H1 (cell line): ENCODE results near the gene ZNF629. TPM values are rescaled to one million over a fixed set of nuclear protein-coding genes. Genes with fewer than 3 reads are reported as not detected.

Experiments
- CTCF ChIA-PET: fragments of 300-600 bp; sonication (Branson Sonifier 250); formaldehyde crosslinking; loops from one replicate; lab custom pipeline; 2021; ENCODE audit not compliant: partially characterized antibody; lab: Charles Lee
- POLR2A ChIA-PET: fragments of 300-600 bp; sonication (Branson Sonifier 250); formaldehyde crosslinking; loops from one replicate; lab custom pipeline; 2021; ENCODE audit warnings: inconsistent platforms; ENCODE audit not compliant: partially characterized antibody; lab: Charles Lee
- DNase-seq, 2 experiments: peaks; one replicate each; pipeline versions ENCODE4 v3.0.0 to v3.0.0-alpha.2; 2010 to 2022; ENCODE audit warnings: low spot score in 2 of 2, low read depth in 1 of 2, mixed read lengths in 1 of 2
- FAIRE-seq: peaks from 2 replicates; lab custom pipeline; 2011; peaks lifted over from hg19 to GRCh38; lab: Jason Lieb, UNC
- H2AFZ ChIP-seq: 2 replicates; pipeline ENCODE4 v1.8.1; 2012; ENCODE audit warnings: low read length, inconsistent platforms
- H2AK5ac ChIP-seq: 2 replicates; pipeline ENCODE4 v1.6.1; 2013; ENCODE audit warnings: low read depth, low read length
- H2BK120ac ChIP-seq: replicated peaks from 2 replicates; pipeline ENCODE3; 2013; ENCODE audit warnings: low read depth, low read length, inconsistent platforms
- H2BK12ac ChIP-seq: 2 replicates; pipeline ENCODE4 v1.6.1; 2013; ENCODE audit warnings: low read depth, low read length
- H2BK15ac ChIP-seq: 2 replicates; pipeline ENCODE4 v1.6.1; 2013; ENCODE audit warnings: low read length
- H2BK20ac ChIP-seq: 2 replicates; pipeline ENCODE4 v1.6.1; 2013; ENCODE audit warnings: low read length
- H2BK5ac ChIP-seq: 2 replicates; pipeline ENCODE4 v1.6.1; 2013; ENCODE audit warnings: low read depth, low read length
- H3K14ac ChIP-seq: 2 replicates; pipeline ENCODE4 v1.6.1; 2013; ENCODE audit warnings: inconsistent platforms; ENCODE audit not compliant: insufficient read length
- H3K18ac ChIP-seq: 2 replicates; pipeline ENCODE4 v1.6.1; 2013; ENCODE audit warnings: low read length; ENCODE audit errors: extremely low read depth
- H3K23ac ChIP-seq: 2 replicates; pipeline ENCODE4 v1.6.1; 2013; ENCODE audit warnings: inconsistent platforms; ENCODE audit not compliant: insufficient read length
- H3K23me2 ChIP-seq: 2 replicates; pipeline ENCODE4 v1.6.1; 2013; ENCODE audit warnings: low read depth, low read length
- H3K27ac ChIP-seq: 2 replicates; pipeline ENCODE4 v1.6.1; 2011; ENCODE audit warnings: low read depth, low read length, inconsistent platforms
- H3K27me3 ChIP-seq, 4 experiments: replicated peaks in 1 of 4; 1 replicate in 1 of 4; 2 replicates in 3 of 4; pipeline versions ENCODE4 v1.6.1 to v1.8.1; 2011 to 2013; ENCODE audit warnings: low read length in 3 of 4, mild to moderate bottlenecking in 3 of 4, inconsistent platforms in 2 of 4, mixed read lengths in 2 of 4, moderate library complexity in 1 of 4; ENCODE audit not compliant: control insufficient read depth in 3 of 4, insufficient read depth in 3 of 4; ENCODE audit errors: extremely low read depth in 1 of 4
- H3K36me3 ChIP-seq, 4 experiments: 2 replicates each; pipeline versions ENCODE4 v1.6.1 to v1.8.1; 2011 to 2013; ENCODE audit warnings: mild to moderate bottlenecking in 4 of 4, low read length in 3 of 4, moderate library complexity in 2 of 4, control low read depth in 1 of 4, inconsistent platforms in 1 of 4; ENCODE audit not compliant: insufficient read depth in 4 of 4, control insufficient read depth in 2 of 4
- H3K4ac ChIP-seq: replicated peaks from 2 replicates; pipeline ENCODE3; 2013; ENCODE audit warnings: low read length, low read depth, mixed read lengths, inconsistent platforms; ENCODE audit not compliant: insufficient read length
- H3K4me1 ChIP-seq, 4 experiments: replicated peaks in 1 of 4; 1 replicate in 1 of 4; 2 replicates in 3 of 4; pipeline versions ENCODE4 v1.6.1 to v1.8.1; 2011 to 2013; ENCODE audit warnings: low read length in 3 of 4, inconsistent platforms in 2 of 4, mixed read lengths in 1 of 4; ENCODE audit not compliant: insufficient read depth in 4 of 4, control insufficient read depth in 3 of 4
- H3K4me2 ChIP-seq, 2 experiments: 2 replicates each; pipeline versions ENCODE4 v1.6.1 to v1.8.1; 2011 to 2013; ENCODE audit warnings: low read depth in 2 of 2, low read length in 2 of 2, control low read depth in 1 of 2, inconsistent platforms in 1 of 2, mild to moderate bottlenecking in 1 of 2; ENCODE audit not compliant: insufficient read depth in 1 of 2
- H3K4me3 ChIP-seq, 4 experiments: fragments of 200-600, 300-600 bp in 1 of 4; sonication (generic), shearing (Covaris generic), sonication (Bioruptor Twin) in 1 of 4; 2 replicates each; pipeline versions ENCODE4 v1.5.1 to v1.8.1; 2011 to 2016; ENCODE audit warnings: low read length in 4 of 4, low read depth in 3 of 4, control low read depth in 2 of 4, inconsistent platforms in 2 of 4, mild to moderate bottlenecking in 2 of 4, mixed read lengths in 1 of 4, moderate library complexity in 1 of 4; ENCODE audit not compliant: insufficient read depth in 2 of 4; ENCODE audit errors: extremely low read depth in 1 of 4
- H3K56ac ChIP-seq: replicated peaks from 2 replicates; pipeline ENCODE3; 2013; ENCODE audit warnings: low read depth, mild to moderate bottlenecking, mixed read lengths, low read length, inconsistent platforms; ENCODE audit not compliant: insufficient read length
- H3K79me1 ChIP-seq: 2 replicates; pipeline ENCODE4 v1.6.1; 2013; ENCODE audit warnings: low read depth, low read length, control low read depth
- H3K79me2 ChIP-seq, 2 experiments: 2 replicates each; pipeline versions ENCODE4 v1.6.1 to v1.8.1; 2012 to 2013; ENCODE audit warnings: low read length in 2 of 2, mild to moderate bottlenecking in 2 of 2, inconsistent platforms in 1 of 2; ENCODE audit not compliant: insufficient read depth in 2 of 2, control insufficient read depth in 1 of 2
- H3K9ac ChIP-seq, 4 experiments: replicated peaks in 1 of 4; 1 replicate in 1 of 4; 2 replicates in 3 of 4; pipeline versions ENCODE4 v1.6.1 to v1.8.1; 2011 to 2013; ENCODE audit warnings: low read depth in 3 of 4, low read length in 3 of 4, control low read depth in 2 of 4, mild to moderate bottlenecking in 2 of 4, moderate library complexity in 2 of 4, inconsistent platforms in 1 of 4; ENCODE audit errors: extremely low read depth in 1 of 4
- H3K9me3 ChIP-seq, 2 experiments: 2 replicates each; pipeline versions ENCODE4 v1.6.1 to v1.8.1; 2012 to 2013; ENCODE audit warnings: mild to moderate bottlenecking in 2 of 2, moderate library complexity in 2 of 2, control low read depth in 1 of 2, inconsistent platforms in 1 of 2, low read depth in 1 of 2, low read length in 1 of 2, mixed read lengths in 1 of 2; ENCODE audit not compliant: insufficient read depth in 2 of 2
- H4K20me1 ChIP-seq, 2 experiments: replicated peaks in 1 of 2; 2 replicates each; pipeline versions ENCODE3 to v1.8.1; 2011 to 2013; ENCODE audit warnings: inconsistent platforms in 2 of 2, low read length in 2 of 2, mild to moderate bottlenecking in 1 of 2; ENCODE audit not compliant: insufficient read depth in 2 of 2, control insufficient read depth in 1 of 2
- H4K5ac ChIP-seq: 2 replicates; pipeline ENCODE4 v1.6.1; 2013; ENCODE audit warnings: low read length, low read depth, mixed read lengths, inconsistent platforms; ENCODE audit not compliant: insufficient read length
- H4K8ac ChIP-seq: 2 replicates; pipeline ENCODE4 v1.8.0; 2013; ENCODE audit warnings: mild to moderate bottlenecking, moderate library complexity, low read length, inconsistent platforms; ENCODE audit not compliant: insufficient read depth; ENCODE audit errors: extremely low read depth
- H4K91ac ChIP-seq: replicated peaks from 2 replicates; pipeline ENCODE3; 2013; ENCODE audit warnings: low read length, mixed read lengths, inconsistent platforms; ENCODE audit not compliant: insufficient read length
- ASH2L ChIP-seq: fragments of 200-600, 300-600 bp; sonication (generic); IDR thresholded peaks from one replicate; pipeline ENCODE4 v1.7.1; 2017; ENCODE audit warnings: low read length
- BACH1 ChIP-seq: IDR thresholded peaks from 2 replicates; pipeline ENCODE4 v1.6.1; 2012; ENCODE audit warnings: low read length, improper control_type of control experiment
- BCL11A ChIP-seq, 2 experiments: IDR thresholded peaks; one replicate each; pipeline ENCODE4 v1.6.1; 2011; ENCODE audit warnings: low read depth in 2 of 2, low read length in 2 of 2, mild to moderate bottlenecking in 2 of 2
- CBX5 ChIP-seq: fragments of 300-800, 300-1000 bp; sonication (generic); IDR thresholded peaks from 2 replicates; pipeline ENCODE4 v1.7.1; 2016; ENCODE audit warnings: antibody characterized with exemption, low read length, low read depth
- EGR1 ChIP-seq: IDR thresholded peaks from 2 replicates; pipeline ENCODE4 v1.6.1; 2011; ENCODE audit warnings: low read depth, low read length, borderline replicate concordance
- GTF2F1 ChIP-seq: IDR thresholded peaks from 2 replicates; pipeline ENCODE4 v1.6.1; 2012; ENCODE audit warnings: low read depth, low read length, improper control_type of control experiment, borderline replicate concordance
- JUN ChIP-seq: IDR thresholded peaks from 2 replicates; pipeline ENCODE4 v1.6.1; 2011; ENCODE audit warnings: low read depth, mild to moderate bottlenecking, improper control_type of control experiment, low read length
- PHF8 ChIP-seq: fragments of 200-600 bp; sonication (generic); conservative IDR thresholded peaks from 2 replicates; pipeline ENCODE4 v1.7.1; 2012; ENCODE audit warnings: low read depth, mild to moderate bottlenecking, inconsistent platforms, low read length, moderate library complexity
- POLR2AphosphoS5 ChIP-seq: IDR thresholded peaks from 2 replicates; pipeline ENCODE4 v1.6.1; 2011; ENCODE audit warnings: low read depth, low read length
- RAD21 ChIP-seq, 2 experiments: IDR thresholded peaks in 1 of 2; conservative IDR thresholded peaks in 1 of 2; 2 replicates each; pipeline ENCODE4 v1.6.1; 2011; ENCODE audit warnings: low read depth in 2 of 2, low read length in 2 of 2, improper control_type of control experiment in 1 of 2, inconsistent platforms in 1 of 2, mild to moderate bottlenecking in 1 of 2, moderate library complexity in 1 of 2
- SIN3A ChIP-seq, 2 experiments: IDR thresholded peaks in 1 of 2; conservative IDR thresholded peaks in 1 of 2; 2 replicates each; pipeline ENCODE4 v1.6.1; 2011 to 2012; ENCODE audit warnings: low read length in 2 of 2, improper control_type of control experiment in 1 of 2, low read depth in 1 of 2, mild to moderate bottlenecking in 1 of 2
- TAF1 ChIP-seq: IDR thresholded peaks from 2 replicates; pipeline ENCODE4 v1.6.1; 2011; ENCODE audit warnings: mild to moderate bottlenecking, low read depth, low read length
- TEAD4 ChIP-seq: IDR thresholded peaks from 2 replicates; pipeline ENCODE4 v1.6.1; 2012; ENCODE audit warnings: low read depth, low read length, inconsistent platforms, mixed read lengths
- WGBS, 2 experiments: shearing (Covaris generic) in 1 of 2; methylation state at CpG; one replicate each; pipeline versions ENCODE4 v1.1.6 to v1.1.7; 2013 to 2015; ENCODE audit warnings: low lambda C conversion rate in 2 of 2, mixed read lengths in 2 of 2, inconsistent platforms in 1 of 2, low coverage in 1 of 2, missing lambda C conversion rate in 1 of 2; ENCODE audit not compliant: insufficient replicate concordance in 2 of 2, insufficient coverage in 1 of 2, insufficient read length in 1 of 2; ENCODE audit errors: extremely low coverage in 1 of 2, missing lambda C conversion rate in 1 of 2; 5-methylcytosine and 5-hydroxymethylcytosine counted together
- polyA plus RNA-seq, 7 experiments: library from polyadenylated mRNA; depleted of rRNA in 3 of 7; stranded (reverse) in 5 of 7; unstranded in 2 of 7; fragments of >200 nt in 5 of 7; fragments of 200-250 nt in 2 of 7; gene quantifications; 1 replicate in 5 of 7; 2 replicates in 1 of 7; 4 replicates in 1 of 7; pipeline versions ENCODE4 v1.2.1 to v1.2.3, GENCODE V29; 2011 to 2013; ENCODE audit warnings: missing spikeins in 2 of 7, mixed read lengths in 2 of 7
- total RNA-seq: library from RNA; stranded (reverse); fragmentation: NEBNext Ultra II Directional; extraction: Animal tissue kit (Norgen Biotek cat#: 25700); gene quantifications from 2 replicates; pipeline ENCODE4 v1.2.1, GENCODE V29; 2021

The ZNF629 gene
- total and polyA plus RNA-seq, 2 of the 8 experiments (the other 6 are each of a cell fraction or from before 2014, with no cell fraction given): 11.0 to 19.5 TPM

DNA sequence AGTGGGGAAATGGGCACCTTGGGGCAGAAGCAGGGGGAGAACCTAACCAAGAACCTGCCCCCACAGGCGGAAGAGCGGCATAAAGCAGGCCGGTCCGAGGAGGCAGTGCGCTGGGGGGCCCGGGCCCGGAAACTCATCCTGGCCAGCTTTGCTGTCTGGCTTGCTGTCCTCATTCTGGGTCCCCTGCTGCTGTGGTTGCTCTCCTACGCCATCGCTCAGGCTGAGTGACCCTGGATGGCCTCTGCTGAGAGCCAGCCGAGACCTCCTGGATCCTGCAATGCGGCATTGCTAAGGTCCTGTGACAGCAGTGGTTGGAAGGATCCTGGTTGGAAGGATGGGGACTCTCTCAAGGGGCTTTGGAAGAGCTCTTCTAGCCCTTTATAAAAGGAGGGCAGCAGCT lies 43.3 kb downstream of the ZNF629 start:
- no peak overlapping the region for H2AK5ac ChIP-seq
- H3K27ac ChIP-seq: no peak overlapping the region
- 92% methylated on average over 11 of the region's 11 CpGs; no CpG with 5 or more reads in 1 of the 2 experiments for WGBS, 2 experiments
- TF ChIP-seq ASH2L (no peak), PHF8 (no peak), JUN (no peak), EGR1 (no peak), POLR2AphosphoS5 (no peak), CBX5 (no peak), BACH1 (no peak), TAF1 (no peak), BCL11A (IDR thresholded peaks at IDR 0.05; ENCODE audit: low read depth in 2 of 2, low read length in 2 of 2) (no peak), RAD21 (IDR thresholded peaks at IDR 0.05 in 1 of 2, conservative IDR thresholded peaks at IDR 0.05 in 1 of 2; ENCODE audit: low read depth in 2 of 2, low read length in 2 of 2) (no peak), SIN3A (conservative IDR thresholded peaks at IDR 0.05 in 1 of 2, IDR thresholded peaks at IDR 0.05 in 1 of 2; ENCODE audit: low read depth in 1 of 2, low read length in 2 of 2) (no peak), GTF2F1 (no peak), TEAD4 (no peak)

More for the DNA sequence above, 43.3 kb downstream of the ZNF629 start:
- H3K9ac ChIP-seq: no peak overlapping the region
- H4K91ac ChIP-seq: no peak overlapping the region
- no peak overlapping the region for H4K8ac ChIP-seq
- ChIA-PET CTCF (no interaction called here), POLR2A (interaction anchor here (0.8 to 2.5 kb wide), 4 partner anchors 9 to 19 kb away, joined by 3 to 9 read pairs (median 4); partner anchors contain the start of genes CFAP119 and RNF40)
- H2BK5ac ChIP-seq: no peak overlapping the region
- no peak overlapping the region for H3K4ac ChIP-seq
- no peak overlapping the region for H2BK120ac ChIP-seq
- no peak overlapping the region for H2BK20ac ChIP-seq
- H2AFZ ChIP-seq: no peak overlapping the region
- no peaks in the 10 kb centered on the region for H3K79me1 ChIP-seq
- no peak overlapping the region for H3K4me3 ChIP-seq
- H3K18ac ChIP-seq: no peak overlapping the region
- peaks cover 0 to 18% (median 4%) of the 10 kb centered on the region in 4 experiments; a peak in 6 of 8 replicates for H3K36me3 ChIP-seq
- no peaks in the 10 kb centered on the region for H3K9me3 ChIP-seq
- no peak overlapping the region for H4K5ac ChIP-seq
- peaks cover 0 to 7% (median 2%) of the 10 kb centered on the region in 4 experiments; a peak in 5 of 7 replicates for H3K4me1 ChIP-seq
- DNase-seq (no peak), FAIRE-seq (no peak)
- peaks cover 2 to 3% of the 10 kb centered on the region in 2 experiments for H4K20me1 ChIP-seq
- H3K27me3 ChIP-seq: no peaks in the 10 kb centered on the region
- no peak overlapping the region for H2BK12ac ChIP-seq
- H3K79me2 ChIP-seq: no peaks in the 10 kb centered on the region; a peak in 1 of 4 replicates
- H3K23me2 ChIP-seq: peaks cover 3% of the 10 kb centered on the region; the same call in 1 of the 2 replicates
- H3K14ac ChIP-seq: no peak overlapping the region
- no peak overlapping the region for H3K56ac ChIP-seq
- no peak overlapping the region for H3K4me2 ChIP-seq
- no peak overlapping the region for H2BK15ac ChIP-seq
- no peak overlapping the region for H3K23ac ChIP-seq
